Stimulated activated CD8-positive, alpha-beta memory T cell treated with anti-CD3 and anti-CD28 coated beads, Interleukin-12 subunit alpha, Interleukin-12 subunit beta, amount 100 ng/mL, for 24 hours (primary cell): ENCODE data around the gene TIMP3.
"Not testable (repeated sequence)": the region's sequence is repeated elsewhere in the genome, so short reads cannot be mapped to it uniquely, and the experiment has no call there.

ENCODE experiments used
- DNase-seq: peaks from one replicate; pipeline ENCODE4 v3.0.0-alpha.2; 2020; ENCODE audit errors: extremely low read depth

Gene TIMP3

DNA sequence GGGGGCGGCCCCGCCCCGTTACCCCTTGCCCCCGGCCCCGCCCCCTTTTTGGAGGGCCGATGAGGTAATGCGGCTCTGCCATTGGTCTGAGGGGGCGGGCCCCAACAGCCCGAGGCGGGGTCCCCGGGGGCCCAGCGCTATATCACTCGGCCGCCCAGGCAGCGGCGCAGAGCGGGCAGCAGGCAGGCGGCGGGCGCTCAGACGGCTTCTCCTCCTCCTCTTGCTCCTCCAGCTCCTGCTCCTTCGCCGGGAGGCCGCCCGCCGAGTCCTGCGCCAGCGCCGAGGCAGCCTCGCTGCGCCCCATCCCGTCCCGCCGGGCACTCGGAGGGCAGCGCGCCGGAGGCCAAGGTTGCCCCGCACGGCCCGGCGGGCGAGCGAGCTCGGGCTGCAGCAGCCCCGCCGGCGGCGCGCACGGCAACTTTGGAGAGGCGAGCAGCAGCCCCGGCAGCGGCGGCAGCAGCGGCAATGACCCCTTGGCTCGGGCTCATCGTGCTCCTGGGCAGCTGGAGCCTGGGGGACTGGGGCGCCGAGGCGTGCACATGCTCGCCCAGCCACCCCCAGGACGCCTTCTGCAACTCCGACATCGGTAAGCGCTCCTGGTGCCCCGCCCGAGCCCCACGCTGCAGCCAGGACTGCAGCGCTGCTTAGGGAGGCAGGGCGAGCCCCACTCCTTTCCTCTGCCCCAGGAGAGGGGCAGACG, at the start of gene TIMP3:
Gene TIMP3, plus strand, starts transcription at position 169 of the 700 bp plus-strand sequence. Its CDS starts 297 bp downstream, at position 466.
- no peak for DNase-seq

DNA sequence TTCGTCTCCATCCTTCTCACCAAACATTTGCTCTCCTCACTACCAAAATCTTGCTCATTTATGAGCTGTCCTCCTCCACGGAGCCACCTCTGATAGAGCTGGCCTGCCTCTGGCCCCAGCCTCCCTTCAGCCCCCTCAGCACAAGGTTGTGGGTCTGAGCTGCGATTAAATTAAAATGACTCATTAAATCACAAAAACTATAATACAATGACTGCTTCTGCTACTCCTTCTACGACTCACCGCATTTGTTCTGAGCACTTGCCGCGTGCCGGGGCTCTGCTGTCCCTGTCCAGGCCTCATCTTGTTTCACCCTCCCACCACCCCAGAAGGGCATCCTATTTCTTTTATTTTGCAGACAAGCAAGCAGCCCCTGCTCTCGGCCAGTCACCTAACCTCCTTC, 49.2 kb upstream of the TIMP3 start:
- no peak for DNase-seq

DNA sequence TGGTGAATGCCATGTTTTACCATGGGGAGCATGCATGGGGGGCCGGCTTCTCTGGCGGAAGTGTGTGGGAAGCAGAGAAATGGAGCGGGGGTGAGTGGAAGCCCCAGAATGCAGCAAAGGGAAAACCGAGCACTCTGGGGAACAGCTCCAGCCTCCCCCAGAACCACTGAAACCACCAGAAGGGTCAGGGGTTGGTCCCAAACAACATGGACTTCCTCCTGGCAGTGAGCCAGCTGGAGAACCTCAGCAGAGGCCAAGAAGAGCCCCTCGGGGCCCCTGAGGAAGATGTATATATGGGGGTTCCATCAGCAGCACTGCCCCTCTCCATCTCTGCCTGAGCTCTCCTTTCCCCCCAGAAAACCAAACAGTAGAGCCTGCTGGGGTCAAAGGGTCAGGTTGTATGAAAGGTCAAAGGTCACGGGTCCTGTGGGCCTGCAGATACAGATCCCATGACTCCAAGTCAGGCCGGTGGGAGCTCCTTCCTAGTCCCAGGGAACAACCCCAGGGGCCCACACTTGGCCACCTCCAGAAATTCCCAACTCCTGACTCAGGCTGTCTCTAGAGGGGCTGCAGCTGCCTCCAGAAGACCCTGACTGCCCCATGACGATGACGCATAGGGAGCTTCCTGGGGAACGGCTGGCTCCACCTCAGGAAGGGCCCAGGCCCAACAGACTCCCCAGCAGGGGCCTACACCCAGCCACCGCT, 48.5 kb upstream of the TIMP3 start:
- DNase-seq = no peak

DNA sequence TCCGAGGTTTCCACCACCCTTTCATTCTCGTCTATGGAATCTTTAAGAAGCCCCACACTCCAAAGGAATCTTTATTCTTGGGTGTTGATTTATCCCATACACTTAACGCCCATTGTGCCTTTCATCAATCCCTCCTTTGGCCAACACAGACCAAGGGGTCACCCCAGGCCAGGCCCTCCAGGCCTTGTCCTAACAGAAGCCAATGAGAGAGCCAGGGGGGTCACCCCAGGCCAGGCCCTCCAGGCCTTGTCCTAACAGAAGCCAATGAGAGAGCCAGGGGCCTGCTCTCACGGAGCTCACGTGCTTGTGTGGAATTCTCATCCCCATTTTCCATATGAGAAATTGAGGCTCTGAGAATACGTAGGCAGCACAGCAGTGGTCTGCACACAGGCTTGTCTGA, 47.9 kb upstream of the TIMP3 start:
- DNase-seq = no peak

DNA sequence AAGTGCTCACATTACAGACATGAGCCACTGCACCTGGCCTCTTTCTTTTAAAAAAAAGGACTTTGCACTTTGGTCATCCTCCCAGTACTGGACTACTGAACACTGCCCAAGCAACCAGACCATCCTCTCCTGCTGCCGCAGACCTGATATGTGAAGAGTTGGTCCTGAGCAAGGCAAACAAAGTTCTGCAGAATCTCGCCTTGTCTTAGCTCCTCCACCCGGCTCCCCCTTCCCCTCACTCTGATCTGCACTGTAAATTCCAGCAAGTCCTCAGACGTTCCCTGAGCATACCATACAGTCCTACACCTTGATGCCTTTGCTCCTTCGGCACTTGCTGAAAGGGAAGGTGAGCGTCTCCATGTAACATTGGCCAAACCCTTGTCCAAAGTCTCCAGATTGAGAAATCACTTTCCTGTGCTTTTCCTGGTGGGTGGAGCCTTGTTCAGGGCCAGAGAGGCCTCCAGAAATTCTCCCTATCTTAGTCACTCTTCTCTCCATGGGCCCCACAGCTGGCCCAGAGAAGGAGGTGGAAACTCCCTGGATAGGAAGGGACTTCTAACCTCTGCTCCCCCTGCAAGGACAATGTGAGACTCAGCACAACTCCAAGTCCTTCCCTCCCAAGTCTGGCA, 47.0 kb upstream of the TIMP3 start:
- DNase-seq = no peak

DNA sequence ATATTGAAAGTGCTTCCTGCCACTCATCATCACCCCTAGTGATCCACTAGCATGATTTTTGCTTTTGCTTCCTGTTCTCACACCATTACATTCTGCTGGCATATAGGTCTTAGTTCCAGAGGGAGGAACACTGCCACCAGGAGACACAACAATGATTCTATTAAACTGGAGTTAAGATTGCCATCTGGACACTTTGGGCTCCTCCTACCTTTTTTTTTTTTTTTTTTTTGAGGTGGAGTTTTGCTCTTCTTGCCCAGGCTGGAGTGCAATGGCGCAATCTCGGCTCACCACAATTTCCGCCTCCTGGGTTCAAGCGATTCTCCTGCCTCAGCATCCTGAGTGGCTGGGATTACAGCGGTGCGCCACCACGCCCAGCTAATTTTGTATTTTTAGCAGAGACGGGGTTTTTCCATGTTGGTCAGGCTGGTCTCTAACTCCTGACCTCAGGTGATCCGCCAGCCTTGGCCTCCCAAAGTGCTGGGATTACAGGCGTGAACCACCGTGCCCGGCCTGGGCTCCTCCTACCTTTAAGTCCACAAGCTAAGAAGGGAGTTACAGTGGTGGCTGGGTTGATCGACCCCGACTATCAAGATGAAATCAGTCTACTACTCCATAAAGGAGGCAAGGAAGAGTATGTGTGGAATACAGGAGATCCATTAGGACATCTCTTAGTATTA, 44.3 kb upstream of the TIMP3 start:
- DNase-seq = not testable (repeated sequence)

DNA sequence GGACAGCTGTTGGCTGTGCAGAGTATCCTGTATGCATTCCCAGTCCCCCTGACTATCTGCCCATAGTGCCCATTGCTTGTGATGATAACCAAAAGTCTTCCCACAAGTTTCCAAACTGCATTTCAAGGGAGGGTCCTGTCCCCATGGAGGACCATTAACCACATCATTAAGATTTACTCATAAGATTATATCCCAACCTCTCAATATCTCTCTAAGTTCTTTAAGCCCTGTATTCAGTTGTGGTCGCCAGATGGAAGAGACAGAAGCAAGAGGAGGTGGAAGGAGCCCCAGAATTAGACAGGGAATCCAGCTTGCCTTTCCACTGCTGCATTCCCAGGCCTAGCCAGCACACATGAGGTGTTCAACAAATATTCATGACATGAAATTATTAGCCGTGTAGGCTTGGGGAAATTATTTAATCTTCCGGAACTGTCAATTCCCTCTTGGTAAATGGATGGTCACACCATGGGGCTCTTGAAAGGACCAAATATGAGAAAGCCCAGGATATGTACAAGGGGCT, 42.6 kb upstream of the TIMP3 start:
- DNase-seq = no peak

DNA sequence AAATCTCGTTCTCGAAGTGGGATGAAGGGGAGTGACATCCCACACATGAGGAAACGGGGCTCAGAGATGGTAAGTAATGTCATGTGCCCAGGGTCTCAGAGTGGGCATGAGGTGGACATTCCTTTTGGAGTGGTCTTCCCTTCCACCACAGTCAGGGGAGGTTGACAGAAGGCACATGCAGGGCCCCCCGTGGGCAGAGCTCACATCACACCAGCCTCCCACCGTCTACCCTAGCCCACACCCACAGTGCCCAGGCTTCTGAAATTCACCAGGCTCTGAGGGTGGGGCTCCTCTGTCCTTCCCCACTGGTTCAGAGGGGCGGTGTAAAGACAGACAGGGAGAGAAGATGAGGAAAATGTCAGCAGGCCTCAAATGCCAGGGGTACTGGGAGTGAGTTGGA, 41.1 kb upstream of the TIMP3 start:
- no peak for DNase-seq

DNA sequence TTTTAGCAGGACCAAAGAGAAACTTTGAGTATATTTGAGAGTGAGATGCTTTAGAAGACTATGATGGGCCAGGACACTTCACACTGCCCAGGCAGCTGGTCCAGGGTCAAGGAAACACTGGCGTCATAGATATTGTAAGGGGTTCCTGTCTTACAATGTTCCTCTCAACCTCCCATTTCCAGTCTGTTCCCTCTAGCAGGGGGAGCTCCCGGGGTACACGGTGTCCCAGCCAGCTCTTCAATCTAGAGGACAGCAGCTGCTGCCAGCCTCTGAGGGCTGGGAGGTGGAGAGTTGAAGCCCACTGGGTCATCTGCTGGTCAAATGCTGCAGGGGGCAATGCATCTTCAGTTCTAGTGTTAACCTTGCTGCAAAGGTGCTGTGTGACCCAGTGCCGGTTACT, 40.7 kb upstream of the TIMP3 start:
- no peak for DNase-seq

DNA sequence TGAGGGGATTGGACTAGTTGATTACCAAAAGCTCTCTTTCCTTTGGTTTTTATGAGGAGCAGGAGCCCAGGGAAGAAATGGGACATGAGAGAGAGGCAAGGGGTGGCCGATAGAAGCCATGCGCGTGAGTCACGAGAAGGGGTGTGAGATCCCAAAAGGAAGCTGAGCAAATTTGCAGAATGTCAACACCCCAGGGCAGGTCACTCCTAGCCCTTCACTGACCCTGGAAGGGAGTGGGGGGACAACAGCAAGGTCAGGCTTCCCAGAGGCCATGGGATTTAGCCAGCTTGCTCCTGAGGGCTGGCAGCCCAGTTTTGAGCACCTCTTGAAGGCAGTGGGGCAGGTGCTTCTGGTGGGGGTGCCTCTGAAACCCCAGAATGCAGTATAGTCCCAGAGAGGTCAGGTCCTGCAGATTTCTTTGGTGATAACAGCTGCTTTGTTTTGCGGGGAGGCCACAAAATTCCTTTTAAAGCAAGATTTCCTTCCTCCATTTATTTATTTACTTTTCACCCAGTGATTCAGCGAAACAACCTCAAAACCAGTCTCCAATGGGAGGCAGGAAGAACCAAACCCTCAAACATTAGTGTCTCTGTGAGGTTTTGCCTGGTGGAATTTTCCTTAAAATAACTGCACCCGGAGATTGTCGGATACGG, 40.1 kb upstream of the TIMP3 start:
- no peak for DNase-seq

DNA sequence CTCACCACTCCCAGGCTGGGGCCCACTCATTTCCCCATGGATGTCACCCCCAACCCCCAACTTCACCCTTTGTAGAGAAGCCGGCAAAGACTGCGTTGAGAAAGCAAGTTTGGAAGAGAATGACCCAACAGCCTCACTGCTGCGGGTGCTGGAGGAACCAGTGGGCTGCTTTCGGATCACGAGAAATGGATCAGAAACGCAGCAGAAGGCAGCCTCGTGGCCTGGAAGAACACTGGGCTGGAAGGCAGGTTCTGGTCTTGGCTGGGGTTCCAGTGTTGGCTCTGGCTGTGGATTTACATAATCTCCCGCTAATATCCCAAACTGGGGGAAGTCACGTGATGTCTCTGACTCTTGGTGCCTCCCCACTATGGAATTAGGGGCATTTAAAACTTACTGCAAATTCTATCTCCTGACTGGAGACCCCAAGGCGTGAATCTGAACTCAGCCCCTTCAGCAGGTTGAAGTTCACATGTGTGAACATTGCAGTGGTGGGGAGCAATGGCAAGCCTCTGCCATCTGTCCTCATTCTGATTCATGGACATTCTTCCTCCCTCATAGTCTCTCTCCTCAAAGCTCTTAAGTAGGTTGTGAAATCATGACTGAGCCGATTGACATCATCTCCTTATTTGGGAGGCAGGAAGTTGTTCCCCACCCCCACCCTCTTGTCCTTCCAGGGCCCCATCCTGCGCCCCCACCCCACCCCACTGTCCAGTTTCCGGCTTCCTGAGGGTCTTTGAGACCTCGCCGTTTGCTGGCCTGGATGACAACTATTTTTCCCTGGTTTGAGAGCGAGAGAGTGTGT, 37.0 kb upstream of the TIMP3 start:
- DNase-seq = no peak

DNA sequence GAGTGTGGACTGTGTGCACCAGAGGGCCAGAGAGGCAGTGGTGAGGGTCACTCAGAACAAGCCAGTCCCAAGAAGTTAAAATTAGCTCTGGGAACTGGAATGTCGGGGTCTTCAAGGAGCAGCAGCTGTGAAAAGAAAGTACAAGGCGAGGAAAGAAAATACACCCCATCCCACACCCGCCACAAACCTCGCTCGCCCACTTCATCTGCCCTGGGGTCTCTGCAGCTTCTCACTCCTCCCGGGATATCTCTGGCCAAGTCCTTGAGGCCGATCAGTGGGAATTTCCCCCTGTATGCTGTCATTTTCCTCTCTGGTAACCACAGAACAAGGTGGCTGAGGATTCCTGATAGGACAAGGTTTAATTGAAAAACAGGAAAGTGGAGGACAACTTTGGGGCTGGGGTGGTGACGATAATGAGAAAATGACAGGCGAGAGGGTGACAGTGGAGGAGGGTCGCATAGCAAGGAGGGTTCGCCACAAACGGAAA, 36.3 kb upstream of the TIMP3 start:
- DNase-seq = no peak

DNA sequence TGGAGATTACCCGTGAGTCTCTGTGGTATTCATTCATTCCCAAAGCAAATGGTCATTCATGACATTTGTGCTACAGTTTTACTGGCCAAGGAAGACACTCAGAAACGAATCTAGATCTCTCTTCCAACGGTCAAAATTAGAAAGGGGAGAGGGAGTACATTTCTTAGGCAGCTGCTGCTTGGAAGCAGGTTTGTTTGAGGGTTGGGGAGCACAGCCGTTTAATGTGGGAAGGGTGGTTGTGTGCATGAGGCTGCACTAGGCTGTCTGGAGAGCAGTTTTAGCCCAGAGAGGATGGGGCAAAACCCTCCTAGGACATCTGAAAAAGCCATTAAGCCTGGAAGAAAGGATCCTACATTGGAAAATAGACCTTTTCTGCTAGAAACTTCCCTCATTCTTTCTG, 29.7 kb upstream of the TIMP3 start:
- DNase-seq = no peak

DNA sequence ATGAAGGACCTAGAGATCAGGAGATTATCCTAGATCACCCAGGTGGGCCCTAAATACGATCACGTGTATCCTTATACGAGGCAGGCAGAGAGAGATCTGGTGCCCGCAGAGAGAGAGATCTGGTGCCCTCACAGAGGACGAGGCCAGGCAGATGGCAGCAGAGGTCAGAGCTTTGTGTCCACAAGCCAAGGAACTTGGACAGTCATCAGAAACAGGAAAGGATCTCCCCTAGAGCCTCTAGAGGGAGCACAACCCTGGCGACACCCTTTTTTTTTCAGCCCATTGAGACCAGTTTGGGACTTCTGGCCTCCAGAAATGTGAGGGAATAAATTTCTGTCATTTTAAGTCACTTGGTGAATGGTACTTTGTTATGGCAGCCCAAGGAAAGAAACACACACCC, 25.5 kb upstream of the TIMP3 start:
- no peak for DNase-seq

DNA sequence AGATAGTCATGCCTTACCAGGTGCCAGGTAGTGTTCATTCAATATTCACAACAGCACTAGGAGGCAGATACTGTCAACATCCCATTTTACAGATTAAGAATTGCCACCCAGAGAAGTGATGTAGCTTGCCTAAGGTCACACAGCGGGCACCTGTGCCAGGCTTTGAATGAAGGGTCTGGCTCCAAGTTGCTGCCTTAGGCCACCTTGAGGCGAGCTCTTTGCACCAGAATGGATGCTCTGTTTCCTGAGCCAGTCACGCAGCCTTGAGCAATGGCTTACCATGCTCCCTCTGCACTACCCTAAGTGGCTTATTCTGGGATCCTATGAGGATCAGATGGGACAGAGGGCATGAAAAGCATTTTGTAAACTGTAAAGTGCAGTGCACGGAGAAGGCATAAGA, 25.1 kb upstream of the TIMP3 start:
- DNase-seq = no peak

DNA sequence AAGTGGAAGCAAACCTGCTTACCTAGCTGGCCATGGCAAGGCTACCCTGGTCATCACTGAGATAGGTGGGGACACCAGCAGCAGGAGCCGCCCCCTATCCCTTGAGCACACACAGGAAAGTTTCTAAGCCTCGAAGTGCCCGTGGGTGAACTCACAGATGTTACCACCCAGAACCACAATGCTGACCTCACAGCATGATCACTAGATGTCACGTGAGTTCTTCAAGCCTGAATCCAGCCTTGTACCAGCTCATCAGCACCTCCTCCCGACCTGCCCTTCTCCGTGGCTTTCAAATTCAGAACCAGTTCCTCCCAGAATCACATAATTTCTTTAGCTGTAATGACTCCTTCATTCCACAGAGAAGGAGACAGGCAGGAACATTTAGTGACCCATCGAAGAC, 24.7 kb upstream of the TIMP3 start:
- DNase-seq = no peak

DNA sequence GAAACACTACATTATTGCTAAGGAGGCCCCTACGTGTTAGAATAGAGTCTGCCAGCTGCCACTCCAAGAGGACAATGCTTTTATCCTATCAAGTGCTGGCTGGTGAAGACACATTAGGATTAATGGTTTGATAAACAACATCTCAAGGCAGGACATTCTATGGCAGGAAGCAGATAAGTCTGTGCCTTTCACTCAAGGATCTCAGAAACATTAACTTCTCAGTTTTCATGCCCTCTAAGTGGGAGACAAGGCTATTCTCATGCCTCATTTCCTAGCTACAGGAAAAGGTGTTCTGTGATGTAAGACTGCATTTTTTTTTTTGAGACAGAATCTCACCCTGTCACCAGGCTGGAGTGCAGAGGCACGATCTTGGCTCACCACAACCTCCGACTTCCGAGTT, 23.5 kb upstream of the TIMP3 start:
- no peak for DNase-seq

DNA sequence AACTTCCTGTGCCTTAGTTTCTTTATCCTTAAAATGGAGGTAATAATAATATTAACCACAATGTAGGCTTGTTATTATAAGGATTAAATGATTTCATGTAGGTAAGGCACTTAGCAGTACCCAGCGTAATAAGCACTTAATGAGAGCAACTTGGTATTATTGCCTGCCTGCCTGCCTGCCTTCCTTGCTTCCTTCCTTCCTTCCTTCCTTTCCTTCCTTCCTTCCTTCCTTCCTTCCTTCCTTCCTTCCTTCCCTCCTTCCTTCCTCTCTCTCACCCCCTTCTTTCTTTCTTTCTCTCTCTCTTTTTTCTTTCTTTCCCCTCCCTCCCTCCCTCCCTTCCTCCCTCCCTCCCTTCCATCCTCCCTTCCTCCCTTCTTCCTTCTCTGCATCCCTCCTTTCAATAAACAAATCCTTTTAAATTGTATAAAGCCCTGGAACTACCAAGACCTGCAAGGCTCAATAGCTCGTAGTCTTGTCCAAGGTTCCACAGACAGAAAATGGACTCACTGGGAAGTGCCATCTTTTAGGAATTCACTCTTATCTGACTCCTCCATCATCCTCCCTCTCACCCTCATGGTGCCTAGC, 20.7 kb upstream of the TIMP3 start:
- DNase-seq = no peak

DNA sequence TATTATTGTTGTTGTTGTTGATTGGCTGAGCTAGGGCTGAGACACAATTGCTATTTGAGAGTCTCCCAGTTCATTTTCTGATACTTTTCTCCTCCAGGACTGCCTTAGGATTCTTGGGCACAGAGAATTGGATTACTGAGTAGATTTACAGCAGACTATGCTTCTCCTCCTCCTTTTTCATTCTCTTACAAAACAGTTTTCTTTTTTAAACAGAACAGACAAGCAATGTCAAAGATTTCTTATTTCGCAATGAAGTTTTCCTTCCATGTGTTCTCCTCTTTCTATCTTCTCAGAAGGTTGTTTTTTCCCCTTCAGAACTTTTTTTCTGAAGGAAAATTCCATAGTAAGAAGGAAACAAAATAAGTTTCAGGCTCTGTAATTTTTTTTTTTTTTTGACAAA, 19.8 kb upstream of the TIMP3 start:
- no peak for DNase-seq

DNA sequence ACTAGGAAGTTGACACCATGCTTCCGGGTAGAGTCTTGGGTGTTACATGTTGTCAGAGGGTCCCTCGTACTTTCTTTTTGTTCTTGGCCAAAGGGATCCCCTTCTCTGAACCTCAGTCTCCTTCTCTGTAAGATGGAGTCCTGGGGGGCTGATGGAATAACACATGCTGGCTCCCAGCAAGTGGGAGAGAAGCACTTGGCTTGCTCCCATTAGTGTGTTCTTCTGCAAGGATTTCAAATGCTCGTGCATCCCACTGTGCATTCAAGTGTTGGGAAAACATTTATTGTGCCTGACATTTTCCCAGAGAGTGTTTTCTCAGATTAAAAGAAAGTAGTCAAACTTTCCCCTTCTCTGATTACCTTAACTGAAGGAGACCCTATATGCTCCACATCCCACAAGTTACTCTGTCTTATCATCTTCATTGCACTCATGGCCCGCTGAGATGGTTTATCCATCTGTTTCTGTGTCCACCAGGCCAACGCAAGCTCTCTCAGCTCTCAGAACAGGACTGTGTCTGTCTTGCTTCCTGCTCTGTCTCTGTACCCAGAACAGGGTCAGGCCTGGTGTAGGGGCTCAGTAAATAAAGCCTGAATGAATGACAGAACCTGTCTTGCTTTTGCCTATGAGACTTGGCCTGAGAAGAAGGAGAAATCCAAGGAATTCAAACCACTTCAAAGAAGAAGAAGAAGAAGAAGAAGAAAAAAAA, 16.0 kb upstream of the TIMP3 start:
- DNase-seq = no peak
